Activated CD8-positive, alpha-beta memory T cell treated with anti-CD3 and anti-CD28 coated beads for 4 hours (primary cell): Measurements from ENCODE around the gene NKAIN2.
"Not testable (repeated sequence)": the region's sequence is repeated elsewhere in the genome, so short reads cannot be mapped to it uniquely, and the experiment has no call there.

Source experiments
- DNase-seq, 2 donors: peaks; one replicate each; pipeline ENCODE4 v3.0.0-alpha.2; 2020; ENCODE audit warnings: low read depth in 2 of 2

The NKAIN2 gene

GRCh38 chr6:124078169-124078568 lies 274.5 kb downstream of the NKAIN2 start:
- DNase-seq = no peak

GRCh38 chr6:124080483-124080882 lies 276.8 kb downstream of the NKAIN2 start:
- DNase-seq = no peak

- DNase-seq = no peak
Observed at GRCh38 chr6:124090491-124090890, 286.8 kb downstream of the NKAIN2 start.

GRCh38 chr6:124099520-124099919 lies 295.9 kb downstream of the NKAIN2 start:
- DNase-seq = no peak

- DNase-seq = no peak
Observed at GRCh38 chr6:124110514-124110913, 306.8 kb downstream of the NKAIN2 start.

- DNase-seq = no peak
Observed at GRCh38 chr6:124119596-124119995, 315.9 kb downstream of the NKAIN2 start.

GRCh38 chr6:124123617-124124209 lies 320.0 kb downstream of the NKAIN2 start:
- no peak for DNase-seq

- DNase-seq = no peak
Observed at GRCh38 chr6:124131259-124131658, 327.6 kb downstream of the NKAIN2 start.

- no peak for DNase-seq
Observed at GRCh38 chr6:124131779-124132178, 328.1 kb downstream of the NKAIN2 start.

- DNase-seq = no peak
Observed at GRCh38 chr6:124132256-124132655, 328.6 kb downstream of the NKAIN2 start.

GRCh38 chr6:124142852-124143251 lies 339.2 kb downstream of the NKAIN2 start:
- no peak for DNase-seq

- DNase-seq = no peak
Observed at GRCh38 chr6:124143435-124143834, 339.8 kb downstream of the NKAIN2 start.

- DNase-seq = no peak
Observed at GRCh38 chr6:124147621-124148020, 344.0 kb downstream of the NKAIN2 start.

GRCh38 chr6:124148236-124148957 lies 344.7 kb downstream of the NKAIN2 start:
- DNase-seq = no peak

GRCh38 chr6:124149646-124150045 lies 346.0 kb downstream of the NKAIN2 start:
- no peak for DNase-seq

GRCh38 chr6:124158024-124158423 lies 354.4 kb downstream of the NKAIN2 start:
- no peak for DNase-seq

- no peak for DNase-seq
Observed at GRCh38 chr6:124163676-124164075, 360.0 kb downstream of the NKAIN2 start.

GRCh38 chr6:124164343-124164742 lies 360.7 kb downstream of the NKAIN2 start:
- DNase-seq = no peak

GRCh38 chr6:124167249-124167648 lies 363.6 kb downstream of the NKAIN2 start:
- not testable (repeated sequence) for DNase-seq

GRCh38 chr6:124190256-124190655 lies 386.6 kb downstream of the NKAIN2 start:
- DNase-seq = no peak

GRCh38 chr6:124193132-124193531 lies 389.5 kb downstream of the NKAIN2 start:
- no peak for DNase-seq

GRCh38 chr6:124197148-124197547 lies 393.5 kb downstream of the NKAIN2 start:
- DNase-seq = no peak

GRCh38 chr6:124199286-124199685 lies 395.6 kb downstream of the NKAIN2 start:
- no peak for DNase-seq

GRCh38 chr6:124200661-124201060 lies 397.0 kb downstream of the NKAIN2 start:
- no peak for DNase-seq
